HK-2 (cell line): Measurements from ENCODE around the gene PALD1.

ENCODE experiments used
- DNase-seq: peaks from one replicate; pipeline ENCODE4 v3.0.0-alpha.2; 2018; ENCODE audit not compliant: unreplicated experiment

PALD1 gene

GRCh38 chr10:70589762-70590654 is 111.4 kb downstream of the PALD1 start:
- no peak for DNase-seq

DNA sequence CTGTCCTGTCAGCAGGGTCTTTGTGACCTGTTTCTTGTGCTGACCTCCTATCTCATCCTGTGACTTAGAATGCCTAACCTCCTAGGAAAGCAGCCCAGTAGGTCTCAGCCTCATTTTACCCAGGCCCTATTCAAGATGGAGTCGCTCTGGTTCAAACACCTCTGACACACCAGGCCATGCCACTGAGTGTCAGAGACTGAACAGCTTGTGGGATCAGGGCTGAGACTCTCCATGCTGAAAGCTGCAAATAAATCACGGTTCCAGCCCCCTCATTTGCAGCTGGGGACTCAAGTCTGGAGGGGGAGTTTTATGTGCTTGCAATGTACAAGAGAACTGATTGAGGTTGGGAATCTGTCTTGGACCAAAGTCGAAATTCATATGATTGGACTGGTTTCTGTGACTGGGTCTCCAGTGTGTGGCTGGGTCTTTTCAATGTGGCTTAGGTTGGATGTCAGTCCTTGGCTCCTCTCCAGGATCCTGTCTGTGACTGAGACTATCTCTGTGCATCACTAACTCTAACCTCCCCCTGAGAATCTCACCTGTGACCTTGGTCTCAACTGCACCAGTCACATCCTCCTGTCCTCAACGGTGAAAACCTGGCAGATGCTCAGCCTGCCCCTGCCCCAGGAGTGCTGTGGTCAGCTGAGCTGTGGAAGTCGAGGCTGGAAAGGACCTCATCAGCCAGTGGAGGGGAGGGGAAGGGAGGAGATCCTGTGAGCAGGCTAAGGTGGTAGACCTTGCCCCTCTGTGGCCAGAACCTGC is 112.3 kb downstream of the PALD1 start:
- DNase-seq, result no peak

DNA sequence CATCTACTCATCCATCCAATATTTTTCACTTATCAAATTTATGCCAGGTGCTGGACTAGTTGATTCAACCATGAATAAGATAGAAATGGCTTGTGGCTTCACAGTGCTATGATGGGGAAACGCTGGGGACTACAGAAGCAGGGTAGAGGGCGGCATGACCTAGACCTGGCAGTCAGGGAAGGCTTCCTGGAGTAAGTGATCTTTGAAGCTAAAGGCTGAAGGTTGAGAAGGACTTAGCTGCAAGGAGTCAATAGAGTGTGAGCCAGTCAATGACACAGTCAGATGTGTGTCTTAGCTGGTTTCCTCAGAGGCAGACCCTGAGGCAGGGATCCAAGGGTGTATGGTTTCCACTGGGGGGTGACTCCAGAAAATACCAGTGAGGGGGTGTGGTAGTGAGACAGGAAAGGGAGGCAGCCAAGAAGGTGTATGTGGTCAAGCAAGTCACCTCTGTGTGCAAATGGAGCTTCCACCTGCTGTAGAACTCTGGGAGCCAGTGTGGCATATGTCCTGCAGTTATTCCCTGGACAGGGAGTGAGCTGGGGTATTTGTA is 113.7 kb downstream of the PALD1 start:
- no peak for DNase-seq

GRCh38 chr10:70592746-70593512 is 114.4 kb downstream of the PALD1 start:
- no peak for DNase-seq

GRCh38 chr10:70593513-70593890 is 114.9 kb downstream of the PALD1 start:
- no peak for DNase-seq

- DNase-seq, result no peak
Measured at GRCh38 chr10:70594161-70594560, 115.6 kb downstream of the PALD1 start.

DNA sequence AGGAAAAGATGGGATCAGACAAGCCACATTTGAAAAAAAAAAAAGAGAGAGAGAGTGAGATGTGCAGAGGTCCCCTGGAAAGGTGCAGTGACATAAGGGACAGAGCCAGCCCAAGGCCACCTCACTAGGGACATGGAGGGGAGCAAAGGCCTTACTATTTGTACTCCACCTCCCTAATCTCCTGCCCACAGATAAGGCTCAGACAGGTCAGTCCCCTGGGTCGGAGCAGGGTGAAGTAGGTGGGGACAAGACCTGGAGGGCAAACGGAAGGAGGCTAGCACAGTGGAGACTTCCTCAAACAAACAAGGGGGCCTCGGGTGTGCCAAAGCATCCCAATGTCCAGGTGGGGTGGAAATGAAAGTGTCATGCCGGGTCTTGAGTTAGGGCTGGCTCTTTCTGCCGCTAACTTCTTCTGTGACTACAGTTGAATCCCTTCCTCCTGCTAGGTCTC is 117.0 kb downstream of the PALD1 start:
- DNase-seq, result no peak

DNA sequence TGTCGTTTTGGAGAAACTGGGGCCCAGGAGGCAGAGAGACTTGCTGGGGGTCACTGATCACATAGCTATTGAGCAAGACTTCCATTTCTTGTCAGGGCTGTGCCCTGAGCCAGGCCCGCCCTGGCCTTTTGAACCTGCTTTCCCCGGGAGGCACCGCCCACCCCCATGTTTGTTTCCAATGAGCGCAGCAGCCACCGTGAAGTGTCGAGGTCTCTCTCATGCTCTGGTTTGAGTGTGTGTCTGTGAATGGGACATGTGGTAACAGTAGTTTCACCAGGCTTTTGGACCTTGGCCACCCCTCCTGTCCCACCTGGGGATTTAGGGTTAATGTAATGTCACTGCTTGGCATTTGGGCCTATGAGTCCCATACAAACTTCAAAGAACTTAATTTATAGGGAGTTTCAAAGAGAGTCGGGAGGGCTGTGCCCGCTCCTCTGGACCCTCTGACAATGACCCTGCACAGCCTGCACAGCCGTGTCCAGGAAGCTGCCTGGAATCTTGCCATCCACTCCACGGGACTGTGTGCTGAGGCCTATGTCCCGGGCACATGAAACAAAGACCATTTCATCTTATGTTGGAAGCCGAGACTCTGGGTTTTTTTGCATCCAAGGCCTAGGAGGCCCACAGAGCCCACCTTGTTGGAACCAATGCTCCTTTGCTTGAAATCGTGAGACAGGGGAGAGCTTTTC is 117.7 kb downstream of the PALD1 start:
- DNase-seq, result no peak

DNA sequence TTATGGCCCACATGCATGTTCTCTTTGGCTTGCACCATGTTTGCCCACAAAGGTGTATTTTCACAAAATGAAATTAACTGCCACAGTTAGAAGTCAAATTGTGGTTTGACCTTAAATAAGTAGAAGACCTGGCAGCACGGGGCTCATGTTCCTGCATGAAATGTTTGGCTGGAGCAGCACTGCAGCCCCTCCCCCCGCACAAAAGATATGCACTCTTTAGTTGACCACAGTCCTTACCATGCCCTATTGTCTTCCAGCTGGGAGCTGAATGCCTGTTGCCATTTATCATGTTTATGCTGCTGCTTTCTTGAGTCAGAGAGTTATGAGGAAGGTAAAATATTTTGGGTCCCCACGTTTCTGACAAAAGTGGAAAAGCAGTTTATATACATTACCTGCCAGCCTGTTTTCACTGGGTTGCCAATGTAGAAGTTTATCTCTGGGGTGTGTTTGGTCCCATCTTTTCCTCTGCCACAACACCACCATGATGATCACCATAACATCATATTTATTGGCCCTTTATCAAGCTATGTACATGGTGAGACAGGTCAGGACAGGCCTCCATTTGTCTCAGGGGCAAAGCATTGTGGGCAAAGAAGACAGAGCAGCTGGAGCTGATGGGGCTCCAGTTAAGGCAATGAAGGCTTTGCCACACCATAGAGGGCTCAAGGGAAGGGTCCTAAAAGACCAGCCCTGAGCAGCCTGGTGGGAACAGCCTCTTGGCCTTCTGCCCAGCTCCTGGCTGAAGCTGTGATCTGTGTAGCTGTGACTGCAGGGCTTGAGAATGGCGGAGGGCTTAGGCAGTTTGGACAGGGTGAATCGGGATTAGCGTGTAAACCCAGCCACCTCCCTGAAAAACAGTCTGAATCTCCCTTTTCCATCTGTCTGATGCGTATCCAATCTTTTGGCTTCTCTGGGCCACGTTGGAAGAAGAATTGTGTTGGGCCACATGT is 118.6 kb downstream of the PALD1 start:
- DNase-seq, result no peak

DNA sequence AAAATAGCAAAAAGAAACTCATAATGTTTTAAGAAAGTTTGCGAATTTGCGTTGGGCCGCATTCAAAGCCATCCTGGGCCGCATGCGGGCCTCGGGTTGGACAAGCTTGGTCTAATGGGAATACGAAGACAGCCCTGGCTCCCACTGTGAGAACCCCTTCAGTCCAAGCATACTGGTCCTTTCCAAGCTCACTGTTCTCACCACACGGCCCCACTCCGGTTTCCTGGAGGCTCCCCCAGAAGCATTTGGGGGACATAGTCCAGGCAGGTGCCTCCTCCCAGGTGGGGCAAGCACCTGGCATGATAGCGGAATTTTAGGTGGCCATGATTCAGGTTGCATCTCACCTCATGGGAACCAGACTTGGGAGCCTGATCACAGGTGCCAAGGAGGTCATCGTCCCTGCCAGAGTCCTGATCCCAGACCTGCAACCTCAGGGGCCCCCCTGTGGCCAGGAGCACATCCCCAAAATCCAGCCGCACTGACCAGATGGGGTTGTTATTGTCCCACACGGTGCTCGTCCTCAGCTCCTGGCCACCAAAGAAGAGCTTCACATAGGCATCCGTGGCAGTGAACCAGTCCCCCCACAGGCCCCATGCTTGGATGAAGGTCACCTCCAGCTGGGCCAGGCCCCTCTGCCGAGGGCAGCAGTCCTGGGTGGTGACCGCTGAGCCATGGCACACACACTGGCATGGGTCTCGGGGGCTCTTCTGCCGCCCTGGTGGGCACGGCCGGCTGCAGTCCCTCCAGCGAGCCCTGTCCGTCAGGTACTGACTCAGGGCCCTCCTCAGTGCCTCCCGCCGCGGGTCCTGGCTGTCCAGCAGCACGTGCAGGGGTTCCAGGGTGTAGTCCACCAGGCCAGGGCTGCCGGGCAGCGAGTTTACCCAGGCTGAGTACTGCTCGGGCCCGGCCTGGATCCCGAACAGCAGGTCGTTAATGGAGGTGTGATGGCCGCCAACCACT is 119.6 kb downstream of the PALD1 start:
- no peak for DNase-seq

GRCh38 chr10:70598857-70599295 is 120.3 kb downstream of the PALD1 start:
- DNase-seq, result no peak

GRCh38 chr10:70599319-70599718 is 120.8 kb downstream of the PALD1 start:
- DNase-seq, result no peak

DNA sequence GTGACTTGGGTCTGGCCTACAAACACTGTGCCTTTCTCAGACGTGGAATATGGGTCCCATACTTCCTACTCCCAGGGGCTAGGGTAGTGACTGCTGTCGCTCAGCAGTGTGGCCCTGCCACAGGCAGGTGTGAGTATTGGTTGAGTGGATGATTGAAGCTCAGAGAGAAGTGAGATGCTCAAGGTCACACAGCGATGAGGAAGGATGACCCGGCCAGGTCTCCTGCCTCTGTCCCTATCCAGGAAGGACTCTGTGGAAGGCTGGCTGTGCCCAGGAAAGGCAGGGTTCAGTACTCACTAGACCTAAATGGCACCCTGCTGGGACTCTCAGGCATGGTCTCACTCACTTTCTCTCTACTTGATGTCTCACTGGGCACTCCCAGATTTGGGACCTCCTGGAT is 121.2 kb downstream of the PALD1 start:
- DNase-seq, result no peak

GRCh38 chr10:70600512-70601395 is 122.2 kb downstream of the PALD1 start:
- DNase-seq, result no peak

DNA sequence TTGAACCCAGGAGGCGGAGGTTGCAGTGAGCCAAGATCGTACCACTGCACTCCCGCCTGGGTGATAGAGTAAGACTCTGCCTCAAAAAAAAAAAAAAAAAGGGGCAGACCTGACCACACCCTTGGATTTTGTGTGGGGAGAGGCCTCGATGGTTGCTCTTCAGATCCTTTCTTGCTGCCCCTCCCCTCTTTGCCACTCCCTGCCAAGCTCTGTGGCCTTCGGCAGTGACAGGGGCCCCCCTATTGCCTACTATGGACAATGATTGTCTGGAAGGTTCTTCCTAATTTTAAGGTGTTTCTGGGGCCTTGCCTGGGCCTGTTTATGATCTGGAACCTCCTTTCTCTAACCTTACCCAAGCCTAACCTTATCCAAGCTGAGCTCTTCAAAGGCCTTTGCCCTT is 123.2 kb downstream of the PALD1 start:
- no peak for DNase-seq

DNA sequence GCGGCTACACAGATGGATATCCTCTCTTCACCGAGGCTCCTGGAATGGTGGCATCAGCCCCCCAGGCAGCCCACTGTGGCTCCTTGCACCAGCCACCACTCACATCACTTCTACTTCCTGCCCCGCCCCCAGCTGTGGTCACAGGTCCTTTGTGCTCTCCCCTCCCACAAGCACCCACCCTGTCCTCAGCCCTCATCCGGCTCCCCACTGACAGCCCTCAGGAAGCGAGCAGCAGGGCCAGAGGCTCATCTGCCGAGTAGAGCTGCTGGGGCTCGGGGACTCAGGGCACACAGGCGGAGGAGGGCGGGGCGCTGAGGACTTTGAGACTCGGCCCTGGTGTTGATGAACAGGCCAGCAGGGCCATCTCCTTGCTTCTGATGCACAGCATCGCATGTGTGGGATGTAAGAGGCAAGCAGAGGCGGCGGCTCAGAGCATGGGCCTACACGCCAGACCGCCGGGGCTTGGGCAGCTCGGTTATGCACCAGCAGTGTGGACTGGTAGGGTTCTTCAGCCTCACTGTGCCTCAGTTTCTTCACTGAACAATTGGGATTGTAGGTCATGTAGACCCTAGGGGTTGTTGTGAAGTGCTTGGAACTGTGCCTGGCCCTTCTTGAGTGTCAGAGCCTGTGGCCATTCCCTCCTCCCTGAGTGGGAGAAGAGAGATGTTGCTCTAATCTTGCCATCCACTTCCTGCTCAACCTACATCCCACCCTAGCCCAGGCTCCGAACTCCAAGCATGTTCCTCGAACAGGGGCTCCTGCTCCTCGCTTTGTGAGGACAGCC is 124.3 kb downstream of the PALD1 start, which contains the start of gene PRF1:
Gene PRF1, minus strand, starts transcription at position 77 of the 784 bp plus-strand sequence. CDS start 1,839 bp downstream, outside the sequence.
- DNase-seq, result no peak

DNA sequence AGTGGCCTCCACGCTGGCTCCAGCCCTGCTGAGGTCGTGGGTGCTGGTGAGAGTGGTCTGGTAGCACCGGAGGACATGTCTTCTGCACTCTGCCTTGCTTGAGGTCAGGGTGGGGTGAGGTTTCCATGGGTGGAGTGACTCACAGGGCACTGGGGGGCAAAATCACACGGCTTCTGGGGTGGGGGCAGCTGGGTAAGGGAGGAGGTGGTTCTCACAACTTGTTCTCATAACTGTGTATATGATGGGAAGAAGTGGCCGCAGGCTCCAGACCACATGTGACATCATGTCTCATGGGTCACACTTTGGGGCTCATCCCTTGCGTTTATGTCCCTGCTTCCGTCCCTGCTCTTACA is 124.9 kb downstream of the PALD1 start:
- DNase-seq, result no peak
